HG02870 (cell line): ENCODE measurements around the gene CCNF.

Source experiments
- ATAC-seq: cut with Tn5 transposase; IDR thresholded peaks from one replicate; pipeline ENCODE4 v1.9.1; 2021; ENCODE audit warnings: mild to moderate bottlenecking, moderate library complexity; ENCODE audit not compliant: unreplicated experiment

Gene CCNF

DNA sequence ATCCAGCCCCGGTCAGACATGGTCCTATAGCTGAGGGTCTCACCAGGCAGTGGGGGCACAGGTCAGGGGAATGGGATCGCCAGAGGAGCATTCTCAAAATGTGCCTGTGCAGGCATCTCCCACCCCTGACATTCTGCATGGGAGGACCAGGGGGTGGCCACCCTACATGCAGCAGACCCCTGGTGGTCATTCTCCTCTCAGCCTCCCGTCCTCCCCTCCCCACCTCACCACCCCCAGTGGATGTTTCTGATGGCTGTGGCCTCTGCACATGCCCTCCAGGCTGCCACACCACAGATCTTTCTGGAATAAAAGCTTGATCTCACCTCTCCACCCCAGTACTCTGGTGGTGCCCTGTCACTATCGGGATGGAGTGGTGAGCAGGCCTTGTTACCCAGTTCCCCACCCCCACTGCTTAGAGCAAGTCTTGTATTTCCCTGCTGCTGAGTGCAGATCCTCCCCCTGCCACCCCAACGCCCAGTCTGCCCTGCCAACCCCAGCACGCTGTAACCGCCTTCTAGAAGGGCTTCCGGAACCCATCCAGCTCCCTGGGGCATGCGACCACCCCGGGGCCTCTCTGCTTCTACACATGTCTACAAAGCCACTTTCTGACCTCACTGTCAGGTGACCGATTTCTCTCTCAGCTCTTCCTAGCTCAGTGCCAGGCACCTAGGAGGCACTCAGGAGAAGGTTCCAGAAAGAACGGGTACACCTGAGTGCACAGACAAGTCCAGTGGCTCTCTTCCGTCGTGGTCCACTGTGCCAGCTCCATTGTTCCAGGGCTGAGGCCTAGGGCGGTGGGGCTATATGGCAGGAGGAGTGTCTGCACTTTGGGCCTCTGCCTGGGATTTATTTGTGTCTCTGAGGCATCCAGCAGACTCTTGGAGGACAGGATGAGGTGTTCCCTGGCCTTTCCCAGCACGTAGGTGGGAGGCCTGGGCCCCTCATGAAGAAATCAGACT is 55.0 kb downstream of the CCNF start:
- ATAC-seq = no peak

DNA sequence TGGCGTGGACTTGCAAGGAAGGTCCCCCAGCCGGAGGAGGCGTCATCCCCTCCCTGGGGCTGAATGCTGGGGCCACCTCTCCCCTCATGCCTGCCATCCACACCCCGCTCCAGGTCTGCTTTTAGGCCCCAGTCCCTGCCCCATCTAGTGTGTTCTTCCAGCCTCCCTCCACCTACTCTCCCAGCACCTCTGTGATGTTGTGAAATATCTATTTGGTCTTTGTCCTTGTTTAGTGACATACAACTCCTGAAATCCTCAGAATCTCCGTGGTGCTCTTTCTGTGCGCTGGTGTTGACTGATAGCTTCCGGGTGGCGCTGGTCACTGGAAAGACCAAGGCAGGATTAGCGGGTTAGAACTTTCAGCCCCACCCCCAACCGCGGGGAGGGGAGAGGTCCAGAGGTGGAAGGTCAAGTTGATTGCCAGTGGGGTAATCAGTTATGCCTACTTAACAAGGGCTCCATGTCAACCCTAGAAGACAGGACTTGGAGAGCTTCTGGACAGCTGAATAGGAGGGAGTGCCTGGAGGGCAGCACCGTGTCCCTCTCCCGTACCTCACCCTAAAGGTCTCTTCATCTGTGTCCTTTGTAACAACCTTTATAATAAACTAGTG is 55.8 kb downstream of the CCNF start:
- ATAC-seq = no peak

- no peak for ATAC-seq
Observed at GRCh38 chr16:2485811-2486507, 56.7 kb downstream of the CCNF start.

GRCh38 chr16:2486645-2487516 is 57.6 kb downstream of the CCNF start:
- no peak for ATAC-seq

DNA sequence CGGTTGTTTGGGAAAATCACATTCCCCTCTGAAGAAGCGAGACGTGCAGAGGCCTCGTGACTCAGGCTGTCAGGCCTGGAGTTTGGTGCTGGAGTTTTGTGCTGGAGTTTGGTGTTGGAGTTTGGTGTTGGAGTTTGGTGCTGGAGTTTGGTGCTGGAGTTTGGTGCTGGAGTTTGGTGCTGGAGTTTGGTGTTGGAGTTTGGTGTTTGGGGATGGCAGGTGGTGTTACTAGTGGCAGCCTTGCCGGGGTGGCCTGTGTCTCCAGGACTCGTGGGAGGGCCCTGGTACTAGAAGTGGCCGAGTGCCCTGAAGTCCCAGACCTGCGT is 58.2 kb downstream of the CCNF start:
- ATAC-seq = no peak

GRCh38 chr16:2487903-2488531 is 58.8 kb downstream of the CCNF start:
- no peak for ATAC-seq

DNA sequence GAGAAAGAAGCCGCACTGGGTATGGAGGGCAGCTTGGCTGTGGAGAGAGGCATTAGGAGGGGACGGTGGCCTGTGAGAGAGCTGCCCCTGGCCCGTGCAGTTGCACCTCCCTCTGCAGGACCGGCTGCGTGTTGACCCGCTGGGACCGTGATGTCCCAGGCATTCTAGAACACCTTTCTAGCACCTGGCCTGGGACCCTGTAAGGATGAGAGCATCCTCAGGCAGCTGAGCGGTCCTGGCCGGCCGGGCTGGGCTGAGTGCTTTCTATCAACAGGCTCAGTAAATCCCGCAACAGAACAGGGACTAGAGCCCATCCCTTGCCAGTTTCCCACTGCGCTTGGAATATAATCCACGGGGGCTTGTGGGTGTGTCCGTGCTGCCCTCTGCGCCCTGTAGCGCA is 60.3 kb downstream of the CCNF start:
- ATAC-seq = no peak

- ATAC-seq = no peak
Observed at GRCh38 chr16:2490190-2491105, 61.2 kb downstream of the CCNF start.

GRCh38 chr16:2492292-2492691 is 63.0 kb downstream of the CCNF start:
- no peak for ATAC-seq

DNA sequence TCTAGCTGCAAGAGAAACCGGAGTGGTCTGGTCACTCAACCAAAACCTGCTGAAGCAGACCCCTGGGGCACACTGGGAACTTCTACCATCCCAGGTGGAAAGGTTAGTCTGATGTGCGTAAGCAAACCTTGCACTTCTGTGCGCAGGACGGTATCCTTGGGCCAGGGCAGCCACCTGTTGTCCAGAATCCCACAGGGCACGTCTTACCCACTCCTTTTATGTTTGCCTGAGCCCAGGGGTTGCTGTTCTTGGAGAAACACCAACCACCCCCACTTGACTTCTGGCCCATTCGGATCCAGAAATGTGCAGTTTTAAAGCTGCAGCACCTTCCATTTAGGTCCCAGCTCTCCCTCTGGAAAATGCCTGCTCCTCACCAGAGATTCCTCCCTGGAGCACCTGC is 64.4 kb downstream of the CCNF start:
- no peak for ATAC-seq

DNA sequence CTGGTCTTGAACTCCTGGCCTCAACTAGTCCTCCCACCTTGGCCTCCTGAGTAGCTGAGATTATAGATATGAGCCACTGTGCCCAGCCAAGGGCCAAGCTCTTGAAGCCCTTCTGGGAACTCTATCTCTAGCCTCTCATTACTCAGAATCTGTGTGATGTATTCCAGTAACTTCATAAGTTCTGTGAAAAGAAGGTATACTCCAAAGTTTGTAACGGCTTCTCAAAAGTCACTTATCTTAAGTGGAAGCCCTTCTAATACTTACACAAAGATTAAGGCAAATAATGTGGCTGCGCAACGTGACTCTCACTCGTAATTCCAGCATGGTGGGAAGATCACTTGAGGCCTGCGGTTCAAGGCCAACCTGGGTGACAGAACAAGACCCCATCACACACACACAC is 65.4 kb downstream of the CCNF start:
- no peak for ATAC-seq

- no peak for ATAC-seq
Observed at GRCh38 chr16:2495041-2495440, 65.8 kb downstream of the CCNF start.

DNA sequence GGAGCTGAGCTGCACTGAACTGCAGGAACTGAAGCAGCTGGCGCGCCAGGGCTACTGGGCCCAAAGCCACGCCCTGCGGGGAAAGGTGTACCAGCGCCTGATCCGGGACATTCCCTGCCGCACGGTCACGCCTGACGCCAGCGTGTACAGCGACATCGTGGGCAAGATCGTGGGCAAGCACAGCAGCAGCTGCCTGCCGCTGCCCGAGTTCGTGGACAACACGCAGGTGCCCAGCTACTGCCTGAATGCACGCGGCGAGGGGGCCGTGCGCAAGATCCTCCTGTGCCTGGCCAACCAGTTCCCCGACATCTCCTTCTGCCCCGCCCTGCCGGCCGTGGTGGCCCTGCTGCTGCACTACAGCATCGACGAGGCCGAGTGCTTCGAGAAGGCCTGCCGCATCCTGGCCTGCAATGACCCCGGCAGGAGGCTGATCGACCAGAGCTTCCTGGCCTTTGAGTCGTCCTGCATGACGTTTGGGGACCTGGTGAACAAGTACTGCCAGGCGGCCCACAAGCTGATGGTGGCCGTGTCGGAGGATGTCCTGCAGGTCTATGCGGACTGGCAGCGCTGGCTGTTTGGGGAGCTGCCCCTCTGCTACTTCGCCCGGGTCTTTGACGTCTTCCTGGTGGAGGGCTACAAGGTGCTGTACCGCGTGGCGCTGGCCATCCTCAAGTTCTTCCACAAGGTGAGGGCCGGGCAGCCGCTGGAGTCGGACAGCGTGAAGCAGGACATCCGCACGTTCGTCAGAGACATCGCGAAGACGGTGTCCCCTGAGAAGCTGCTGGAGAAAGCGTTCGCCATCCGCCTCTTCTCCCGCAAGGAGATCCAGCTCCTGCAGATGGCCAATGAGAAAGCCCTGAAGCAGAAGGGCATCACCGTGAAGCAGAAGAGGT is 67.2 kb downstream of the CCNF start:
- no peak for ATAC-seq

DNA sequence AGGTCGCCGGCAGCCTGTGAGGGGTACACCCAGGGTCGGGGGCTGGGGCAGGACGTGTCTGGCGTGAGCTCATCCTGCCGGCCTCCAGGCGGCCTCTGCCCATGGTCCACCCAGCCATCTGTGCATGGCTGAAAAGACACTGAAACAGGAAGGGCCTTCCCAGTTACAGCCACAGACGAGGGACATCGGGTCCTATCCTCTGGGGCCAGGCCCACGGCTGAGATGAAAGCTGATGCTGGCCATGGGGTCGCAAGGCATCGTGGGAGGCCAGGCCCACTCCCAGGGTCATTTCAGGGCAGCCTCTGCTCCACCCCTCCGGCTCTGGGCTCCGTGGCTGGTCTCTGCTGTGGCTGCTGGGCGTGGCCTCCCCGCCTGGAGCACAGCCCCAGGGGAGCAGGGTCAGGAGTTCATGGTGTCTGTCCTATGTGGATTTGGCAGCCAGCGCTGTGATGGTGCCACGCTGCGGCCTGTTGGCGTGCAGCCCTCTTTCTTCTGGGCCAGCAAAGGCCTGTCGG is 67.9 kb downstream of the CCNF start:
- no peak for ATAC-seq

- ATAC-seq = no peak
Observed at GRCh38 chr16:2497695-2498484, 68.6 kb downstream of the CCNF start.

DNA sequence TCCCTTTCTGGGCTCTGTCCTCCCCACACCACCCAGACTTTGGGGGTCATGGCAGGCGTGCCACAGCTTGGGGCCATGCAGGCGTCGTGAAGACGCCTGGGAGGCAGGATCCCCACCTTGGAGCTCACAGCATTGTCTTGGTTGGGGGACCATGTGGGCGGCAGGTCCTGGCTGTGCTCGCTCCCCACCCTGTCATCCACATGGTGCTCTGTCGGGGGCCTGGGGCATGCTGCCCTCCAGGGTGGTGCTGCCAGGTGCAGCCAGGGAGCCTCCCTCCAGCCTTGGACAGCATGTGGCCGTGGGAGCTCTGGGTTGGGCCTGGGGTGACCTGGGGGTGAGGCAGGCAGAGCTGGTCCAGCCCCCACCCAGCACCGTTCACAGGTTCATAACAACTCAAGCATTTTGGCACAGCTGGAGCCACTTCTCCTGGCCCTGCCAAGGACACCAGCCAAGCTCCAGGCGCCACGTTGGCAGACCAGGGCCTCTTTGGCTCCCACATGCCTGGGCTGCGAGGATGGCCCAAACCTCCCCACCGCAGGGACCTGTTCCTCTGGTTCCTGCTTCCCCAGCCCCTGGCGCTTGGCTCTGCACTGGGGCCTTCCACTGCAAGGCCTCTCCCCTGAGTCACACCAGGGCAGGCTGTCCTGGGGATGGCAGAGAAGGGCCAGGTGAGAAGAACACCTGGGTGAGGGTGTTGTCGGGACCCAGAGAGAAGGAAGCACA is 69.4 kb downstream of the CCNF start:
- ATAC-seq = no peak

DNA sequence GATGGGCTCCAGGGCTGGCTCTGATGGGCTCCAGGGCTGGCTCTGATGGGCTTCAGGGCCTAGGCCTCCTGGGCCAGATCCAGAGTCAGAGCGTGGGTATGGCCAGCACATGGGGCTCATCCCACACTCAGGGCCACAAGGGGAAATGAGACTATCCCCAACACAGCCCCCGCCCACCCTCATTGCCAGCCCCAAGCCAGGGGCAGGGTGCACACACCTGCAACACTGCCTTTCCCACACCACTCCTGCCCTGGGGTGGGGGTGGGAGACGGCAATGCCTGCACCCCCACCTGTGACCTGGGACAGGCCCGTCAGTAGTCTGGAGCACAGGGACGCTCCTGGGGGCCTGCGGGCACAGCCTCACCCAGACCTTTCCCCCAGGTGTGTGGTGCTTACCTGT is 70.2 kb downstream of the CCNF start:
- no peak for ATAC-seq
